UCSD-AML1 (cell line): ENCODE data around the gene PITPNM1.
A peak's percentile ranks its signal among the peaks of the same experiment; 100 is the strongest.
"Not testable (repeated sequence)": the region's sequence is repeated elsewhere in the genome, so short reads cannot be mapped to it uniquely, and the experiment has no call there.

ENCODE experiments used
- DNase-seq: peaks from one replicate; lab custom pipeline; 2025; ENCODE audit not compliant: unreplicated experiment; lab: John Stamatoyannopoulos, UW

Gene PITPNM1

GRCh38 chr11:67491276-67492068 is 13.7 kb downstream of the PITPNM1 start:
- no peak for DNase-seq

GRCh38 chr11:67490727-67491065 is 14.5 kb downstream of the PITPNM1 start:
- no peak for DNase-seq

GRCh38 chr11:67489885-67490726 is 15.1 kb downstream of the PITPNM1 start:
- DNase-seq, result no peak

GRCh38 chr11:67489203-67489884 is 15.8 kb downstream of the PITPNM1 start:
- no peak for DNase-seq

- no peak for DNase-seq
Observed at GRCh38 chr11:67486481-67487195, 18.5 kb downstream of the PITPNM1 start.

- DNase-seq, result not testable (repeated sequence)
Observed at GRCh38 chr11:67485873-67486361, 19.2 kb downstream of the PITPNM1 start.

- peak; percentile 45 for DNase-seq
Observed at GRCh38 chr11:67484847-67485311, 20.3 kb downstream of the PITPNM1 start.

GRCh38 chr11:67483831-67484665 is 21.1 kb downstream of the PITPNM1 start:
- DNase-seq, result no peak

GRCh38 chr11:67482827-67483798 is 22.1 kb downstream of the PITPNM1 start, which contains the start of gene AIP:
TSS of gene AIP (plus strand) at chr11:67483026. CDS start at chr11:67483159, 133 bp downstream.
- DNase-seq, result peak; percentile 97

- no peak for DNase-seq
Observed at GRCh38 chr11:67482275-67482826, 22.8 kb downstream of the PITPNM1 start.

- not testable (repeated sequence) for DNase-seq
Observed at GRCh38 chr11:67477344-67478050, 27.7 kb downstream of the PITPNM1 start.

- DNase-seq, result not testable (repeated sequence)
Observed at GRCh38 chr11:67476692-67477091, 28.5 kb downstream of the PITPNM1 start.

GRCh38 chr11:67472882-67473281 is 32.3 kb downstream of the PITPNM1 start:
- no peak for DNase-seq

- no peak for DNase-seq
Observed at GRCh38 chr11:67470337-67471002, 34.7 kb downstream of the PITPNM1 start.

- no peak for DNase-seq
Observed at GRCh38 chr11:67469508-67469811, 35.7 kb downstream of the PITPNM1 start.

- DNase-seq, result peak; percentile 92
Observed at GRCh38 chr11:67468759-67469507, 36.2 kb downstream of the PITPNM1 start, which contains the start of gene TMEM134. TSS of gene TMEM134 (minus strand) at chr11:67469251. CDS start at chr11:67469192, 59 bp downstream.

GRCh38 chr11:67468456-67468758 is 36.8 kb downstream of the PITPNM1 start:
- no peak for DNase-seq
